ENCODE measurements around the gene EFNB2. TPM values are rescaled to one million over a fixed set of nuclear protein-coding genes. Genes with fewer than 3 reads are reported as not detected.
A peak's percentile ranks its signal among the peaks of the same experiment; 100 is the strongest.

EFNB2 gene
- total RNA-seq, 1 experiment from 2014 or later, result 17.5 TPM

DNA sequence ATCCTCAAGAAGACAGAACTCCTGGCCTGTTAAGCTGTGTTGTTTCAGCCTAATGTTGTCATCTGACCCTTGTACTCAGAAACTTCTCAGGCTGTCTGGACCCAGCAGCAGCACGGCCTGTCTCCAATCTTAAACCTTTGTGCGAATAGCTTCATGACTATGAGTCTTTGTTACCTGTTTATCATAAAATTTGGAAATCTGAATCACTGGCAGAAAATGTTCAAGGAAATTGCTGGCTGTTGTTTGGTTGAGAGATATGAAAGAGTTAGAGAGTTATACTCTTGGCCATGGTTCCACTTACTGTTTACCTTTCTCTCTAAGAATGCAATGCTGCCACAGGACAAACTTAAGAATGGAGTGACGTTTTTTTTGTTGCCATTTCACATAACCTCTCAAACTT, 59.6 kb downstream of the EFNB2 start:
- H3K4me2 ChIP-seq, result no peak overlapping the region
- intact Hi-C loops (cut with micrococcal nuclease; ENCODE audit: unreplicated experiment), result no loop called here

DNA sequence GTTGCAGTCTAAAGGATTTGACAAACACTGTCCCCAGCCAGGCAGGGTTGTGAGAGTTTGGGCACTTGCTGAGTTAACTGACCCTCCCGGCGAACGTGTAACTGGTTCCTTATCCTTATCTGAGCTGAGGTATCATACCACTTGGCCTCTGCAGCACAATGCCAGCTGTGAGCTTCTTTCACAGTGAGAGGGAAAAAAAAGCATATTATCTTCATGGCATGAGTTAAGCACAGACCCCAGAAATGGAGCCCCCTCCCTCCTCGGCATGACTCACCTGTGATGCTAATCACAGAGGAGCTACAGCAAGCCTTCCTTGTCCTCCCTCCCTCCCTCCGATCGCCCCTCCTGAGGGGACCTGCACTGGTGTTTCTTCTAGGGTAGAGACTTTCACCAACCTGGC, 60.5 kb downstream of the EFNB2 start:
- H3K9me3 ChIP-seq (ENCODE audit: insufficient read depth, low read depth), result no peaks in the 10 kb centered on the region
- intact Hi-C loops (cut with micrococcal nuclease; ENCODE audit: unreplicated experiment), result loop anchor here (5.0 kb wide), 1 partner anchor 32 kb away; no protein-coding TSS in a partner anchor

More for the DNA sequence above, 59.6 kb downstream of the EFNB2 start:
- no peak overlapping the region for H2AFZ ChIP-seq
- peak; percentile 23 to 78 for DNase-seq
- H4K20me1 ChIP-seq (ENCODE audit: insufficient read depth), result no peaks in the 10 kb centered on the region
- peaks cover 21% of the 10 kb centered on the region for H3F3A ChIP-seq (ENCODE audit: insufficient read depth, low read depth)
- H3K4me1 ChIP-seq (replicated peaks; ENCODE audit: insufficient read depth), result peaks cover 31% of the 10 kb centered on the region
- TF ChIP-seq EZH2 (IDR thresholded peaks at IDR 0.05; ENCODE audit: low read depth), result no peak
- TF ChIP-seq, protein P1, sequence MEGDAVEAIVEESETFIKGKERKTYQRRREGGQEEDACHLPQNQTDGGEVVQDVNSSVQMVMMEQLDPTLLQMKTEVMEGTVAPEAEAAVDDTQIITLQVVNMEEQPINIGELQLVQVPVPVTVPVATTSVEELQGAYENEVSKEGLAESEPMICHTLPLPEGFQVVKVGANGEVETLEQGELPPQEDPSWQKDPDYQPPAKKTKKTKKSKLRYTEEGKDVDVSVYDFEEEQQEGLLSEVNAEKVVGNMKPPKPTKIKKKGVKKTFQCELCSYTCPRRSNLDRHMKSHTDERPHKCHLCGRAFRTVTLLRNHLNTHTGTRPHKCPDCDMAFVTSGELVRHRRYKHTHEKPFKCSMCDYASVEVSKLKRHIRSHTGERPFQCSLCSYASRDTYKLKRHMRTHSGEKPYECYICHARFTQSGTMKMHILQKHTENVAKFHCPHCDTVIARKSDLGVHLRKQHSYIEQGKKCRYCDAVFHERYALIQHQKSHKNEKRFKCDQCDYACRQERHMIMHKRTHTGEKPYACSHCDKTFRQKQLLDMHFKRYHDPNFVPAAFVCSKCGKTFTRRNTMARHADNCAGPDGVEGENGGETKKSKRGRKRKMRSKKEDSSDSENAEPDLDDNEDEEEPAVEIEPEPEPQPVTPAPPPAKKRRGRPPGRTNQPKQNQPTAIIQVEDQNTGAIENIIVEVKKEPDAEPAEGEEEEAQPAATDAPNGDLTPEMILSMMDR (conservative IDR thresholded peaks at IDR 0.05), result no peak
- ChIA-PET POLR2A (ENCODE audit: unreplicated experiment) (no interaction called here), CTCF (no interaction called here)
- H3K27ac ChIP-seq, result no peak overlapping the region
- H3K27me3 ChIP-seq (ENCODE audit: insufficient read depth, low read depth), result no peaks in the 10 kb centered on the region
- no peaks in the 10 kb centered on the region for H3K79me2 ChIP-seq (ENCODE audit: low read depth)
- H3K4me3 ChIP-seq, result no peak overlapping the region
- no peaks in the 10 kb centered on the region for H3K9me2 ChIP-seq (ENCODE audit: insufficient read depth)
- no peaks in the 10 kb centered on the region for H3K36me3 ChIP-seq (ENCODE audit: low read depth)
- no peaks in the 10 kb centered on the region for H3K9me3 ChIP-seq (ENCODE audit: insufficient read depth, low read depth)
- no TSS peak for BruUV-seq (replicated peaks)

DNA sequence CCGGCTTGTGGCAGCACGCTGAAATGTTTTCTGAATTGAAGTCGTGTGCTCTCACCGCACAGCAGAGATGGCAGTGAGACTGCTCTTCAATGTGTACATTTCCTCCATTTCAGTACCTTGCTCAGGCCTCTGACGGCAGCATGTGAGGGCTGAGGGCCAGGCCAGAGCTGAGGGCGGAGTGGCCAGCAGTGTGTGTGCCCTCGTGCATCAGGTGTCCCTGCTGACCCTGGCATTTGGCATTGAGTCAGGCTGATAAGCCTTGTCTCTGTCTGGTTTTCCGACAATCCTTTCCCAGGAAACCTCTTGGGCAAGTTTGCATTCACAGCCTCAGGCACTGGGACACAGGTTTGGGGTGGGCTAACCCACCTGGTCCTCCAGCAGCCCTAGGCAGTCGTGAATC, 62.3 kb downstream of the EFNB2 start:
- H3K9me2 ChIP-seq (ENCODE audit: insufficient read depth), result no peaks in the 10 kb centered on the region
- intact Hi-C loops (cut with micrococcal nuclease; ENCODE audit: unreplicated experiment), result loop anchor here (2.0 to 5.0 kb wide), 4 partner anchors 34 to 372 kb away; no protein-coding TSS in a partner anchor
- TF ChIP-seq, protein P1 (conservative IDR thresholded peaks at IDR 0.05), result no peak
- no peak for TF ChIP-seq EZH2 (IDR thresholded peaks at IDR 0.05; ENCODE audit: low read depth)
- no peaks in the 10 kb centered on the region for H3K27me3 ChIP-seq (ENCODE audit: insufficient read depth, low read depth)
- DNase-seq, result peak in 1 of 2 experiments; percentile 42
- no peaks in the 10 kb centered on the region for H3K36me3 ChIP-seq (ENCODE audit: low read depth)
- H3K9me3 ChIP-seq (ENCODE audit: insufficient read depth, low read depth), result no peaks in the 10 kb centered on the region
- no TSS peak for BruUV-seq (replicated peaks)
- H3K4me2 ChIP-seq, result peak overlapping the region; percentile 75
- no peaks in the 10 kb centered on the region for H4K20me1 ChIP-seq (ENCODE audit: insufficient read depth)
- peak overlapping the region; percentile 91 for H3K27ac ChIP-seq
- POLR2A ChIA-PET (ENCODE audit: unreplicated experiment), result interaction anchor here (0.6 kb wide), 2 partner anchors 8 to 95 kb away, joined by 3 read pairs; no protein-coding TSS in a partner anchor
- no peak overlapping the region; the same call in 1 of the 2 replicates for H3K4me3 ChIP-seq
- H3K79me2 ChIP-seq (ENCODE audit: low read depth), result no peaks in the 10 kb centered on the region
- H3F3A ChIP-seq (ENCODE audit: insufficient read depth, low read depth), result peaks cover 21% of the 10 kb centered on the region
- H3K4me1 ChIP-seq (replicated peaks; ENCODE audit: insufficient read depth), result peaks cover 31% of the 10 kb centered on the region
- CTCF ChIA-PET, result interaction anchor here (1.8 kb wide), 1 partner anchor 389 kb away, joined by 6 read pairs; no protein-coding TSS in a partner anchor
- peak overlapping the region; percentile 14; the same call in 1 of the 2 replicates for H2AFZ ChIP-seq

More for the DNA sequence above, 60.5 kb downstream of the EFNB2 start:
- Histone ChIP-seq H3K79me2 (ENCODE audit: low read depth) (no peaks in the 10 kb centered on the region), H4K20me1 (ENCODE audit: insufficient read depth) (no peaks in the 10 kb centered on the region), H3K4me2 (no peak overlapping the region), H3K36me3 (ENCODE audit: low read depth) (no peaks in the 10 kb centered on the region), H3K4me1 (replicated peaks; ENCODE audit: insufficient read depth) (peaks cover 31% of the 10 kb centered on the region), H3K27ac (no peak overlapping the region), H2AFZ (no peak overlapping the region), H3K9me2 (ENCODE audit: insufficient read depth) (no peaks in the 10 kb centered on the region), H3K27me3 (ENCODE audit: insufficient read depth, low read depth) (no peaks in the 10 kb centered on the region), H3F3A (ENCODE audit: insufficient read depth, low read depth) (peaks cover 21% of the 10 kb centered on the region), H3K4me3 (no peak overlapping the region)
- BruUV-seq (replicated peaks), result no TSS peak
- DNase-seq, result no peak
- ChIA-PET CTCF (no interaction called here), POLR2A (ENCODE audit: unreplicated experiment) (no interaction called here)
- TF ChIP-seq, protein P1 (conservative IDR thresholded peaks at IDR 0.05), result no peak
- TF ChIP-seq EZH2 (IDR thresholded peaks at IDR 0.05; ENCODE audit: low read depth), result no peak
